K562 (cell line): ENCODE measurements around the gene RPL36AL. TPM values are rescaled to one million over a fixed set of nuclear protein-coding genes. Genes with fewer than 3 reads are reported as not detected.

ENCODE experiments used
- DPF2 ChIP-seq: fragments of 450-650 bp; IDR thresholded peaks from 2 replicates; pipeline ENCODE4 v1.6.1; 2016
- ESRRB ChIP-seq: fragments of 250-450 bp; sonication (Bioruptor Pico); IDR thresholded peaks from 2 replicates; pipeline ENCODE4 v1.5.0; 2020; ENCODE audit warnings: mild to moderate bottlenecking, moderate library complexity, borderline replicate concordance
- HDAC2 ChIP-seq: fragments of 450-650 bp; IDR thresholded peaks from 2 replicates; pipeline ENCODE4 v1.6.1; 2016; ENCODE audit warnings: mild to moderate bottlenecking
- KAT2B ChIP-seq: IDR thresholded peaks from one replicate; pipeline ENCODE4 v1.6.1; 2012; ENCODE audit warnings: low read depth, mild to moderate bottlenecking, control low read depth, inconsistent platforms, low read length, moderate library complexity
- KDM1A ChIP-seq, 2 experiments: fragments of 450-650 bp; IDR thresholded peaks; 2 replicates each; pipeline ENCODE4 v1.6.1; 2016; ENCODE audit warnings: mild to moderate bottlenecking in 2 of 2
- LARP7 ChIP-seq: fragments of 450-650 bp; IDR thresholded peaks from 2 replicates; pipeline ENCODE4 v1.6.1; 2016
- MAFK ChIP-seq: IDR thresholded peaks from 2 replicates; pipeline ENCODE4 v1.6.1; 2011; ENCODE audit warnings: low read length, improper control_type of control experiment
- MEF2D ChIP-seq: conservative IDR thresholded peaks from 2 replicates; pipeline ENCODE4 v1.6.1; 2016; ENCODE audit warnings: low read depth, missing genetic modification characterization, missing compliant biosample characterization
- PML ChIP-seq: IDR thresholded peaks from 2 replicates; pipeline ENCODE4 v1.6.1; 2012; ENCODE audit warnings: low read length, inconsistent platforms
- POU5F1 ChIP-seq: fragments of 150-350 bp; IDR thresholded peaks from 2 replicates; pipeline ENCODE4 v1.6.1; 2014; ENCODE audit warnings: borderline replicate concordance, low read length, low read depth, mild to moderate bottlenecking; ENCODE audit not compliant: partially characterized antibody
- RAD21 ChIP-seq, 2 experiments: fragments of 250-450 bp in 1 of 2; fragments of 450-650 bp in 1 of 2; sonication (Bioruptor Pico) in 1 of 2; formaldehyde crosslinking in 1 of 2; IDR thresholded peaks in 1 of 2; conservative IDR thresholded peaks in 1 of 2; 2 replicates each; pipeline versions ENCODE4 v1.4.0 to v1.8.0; 2020 to 2022; ENCODE audit warnings: mild to moderate bottlenecking in 2 of 2, moderate library complexity in 1 of 2
- SP2 ChIP-seq: IDR thresholded peaks from 2 replicates; pipeline ENCODE4 v1.6.1; 2011; ENCODE audit warnings: mild to moderate bottlenecking, low read depth, low read length, moderate library complexity; ENCODE audit not compliant: poor library complexity, severe bottlenecking; ENCODE audit errors: extremely low read depth
- SRSF7 ChIP-seq: fragments of 200-400 bp; formaldehyde crosslinking; optimal IDR thresholded peaks from 2 replicates; pipeline ENCODE3; 2017; ENCODE audit warnings: mild to moderate bottlenecking, low read depth, low read length
- ZC3H4 ChIP-seq: sonication (generic); formaldehyde crosslinking; IDR thresholded peaks from 2 replicates; pipeline ENCODE4 v1.9.0; 2021; ENCODE audit warnings: missing genetic modification reagents, borderline replicate concordance
- ZC3H8 ChIP-seq: fragments of 450-650 bp; IDR thresholded peaks from 2 replicates; pipeline ENCODE4 v1.6.1; 2017
- ZNF408 ChIP-seq: fragments of 250-450 bp; sonication (Bioruptor Pico); IDR thresholded peaks from 2 replicates; pipeline ENCODE4 v1.4.0; 2020; ENCODE audit warnings: low read depth, mild to moderate bottlenecking, moderate library complexity
- ZNF583 ChIP-seq: fragments of 250-450 bp; sonication (Bioruptor Pico); IDR thresholded peaks from 2 replicates; pipeline ENCODE4 v1.4.0; 2020
- polyA plus RNA-seq, 8 experiments: library from polyadenylated mRNA; depleted of rRNA in 4 of 8; stranded (reverse) in 5 of 8; unstranded in 3 of 8; fragments of >200 nt; fragmentation: Nextera tagmentation in 2 of 8; fragmentation: Illumina TruSeq in 1 of 8; extraction: Ambion mirVana in 2 of 8; extraction: Trizol in 1 of 8; gene quantifications; 2 replicates each; pipeline versions ENCODE4 v1.2.1 to v1.2.3, GENCODE V29; 2011 to 2014; ENCODE audit warnings: inconsistent platforms in 1 of 8, missing spikeins in 1 of 8
- total RNA-seq, 7 experiments: library from RNA; depleted of rRNA in 6 of 7; stranded (reverse); fragments of >200 nt in 6 of 7; fragmentation: Illumina TruSeq in 2 of 7; extraction: Trizol in 2 of 7; gene quantifications; 2 replicates each; pipeline versions ENCODE4 v1.2.1 to v1.2.3, GENCODE V29; 2011 to 2021; ENCODE audit warnings: low replicate concordance in 1 of 7
- TF ChIP-seq, protein P1 (sequence below), 2 experiments: fragments of 450-650 bp in 1 of 2; IDR thresholded peaks; 2 replicates each; pipeline ENCODE4 v1.6.1; 2011 to 2017; ENCODE audit warnings: low read depth in 2 of 2, antibody characterized with exemption in 1 of 2, borderline replicate concordance in 1 of 2, low read length in 1 of 2, mild to moderate bottlenecking in 1 of 2, mixed read lengths in 1 of 2; ENCODE audit not compliant: control insufficient read depth in 1 of 2
- TF ChIP-seq, protein P2 (sequence below): sonication (generic); formaldehyde crosslinking; IDR thresholded peaks from 2 replicates; pipeline ENCODE4 v1.8.0; 2022; ENCODE audit warnings: mild to moderate bottlenecking, missing genetic modification reagents, borderline replicate concordance
- TF ChIP-seq, protein P3 (sequence below): fragments of 450-650 bp; IDR thresholded peaks from 2 replicates; pipeline ENCODE4 v1.7.0; 2016; ENCODE audit warnings: borderline replicate concordance
- TF ChIP-seq, protein P4 (sequence below): sonication (generic); formaldehyde crosslinking; IDR thresholded peaks from 2 replicates; pipeline ENCODE4 v1.9.0; 2022; ENCODE audit warnings: mild to moderate bottlenecking, missing genetic modification reagents

The RPL36AL gene
- total and polyA plus RNA-seq, 9 of the 15 experiments (the other 6 are each of a cell fraction or from before 2014, with no cell fraction given): 146 to 674 (median 360) TPM

DNA sequence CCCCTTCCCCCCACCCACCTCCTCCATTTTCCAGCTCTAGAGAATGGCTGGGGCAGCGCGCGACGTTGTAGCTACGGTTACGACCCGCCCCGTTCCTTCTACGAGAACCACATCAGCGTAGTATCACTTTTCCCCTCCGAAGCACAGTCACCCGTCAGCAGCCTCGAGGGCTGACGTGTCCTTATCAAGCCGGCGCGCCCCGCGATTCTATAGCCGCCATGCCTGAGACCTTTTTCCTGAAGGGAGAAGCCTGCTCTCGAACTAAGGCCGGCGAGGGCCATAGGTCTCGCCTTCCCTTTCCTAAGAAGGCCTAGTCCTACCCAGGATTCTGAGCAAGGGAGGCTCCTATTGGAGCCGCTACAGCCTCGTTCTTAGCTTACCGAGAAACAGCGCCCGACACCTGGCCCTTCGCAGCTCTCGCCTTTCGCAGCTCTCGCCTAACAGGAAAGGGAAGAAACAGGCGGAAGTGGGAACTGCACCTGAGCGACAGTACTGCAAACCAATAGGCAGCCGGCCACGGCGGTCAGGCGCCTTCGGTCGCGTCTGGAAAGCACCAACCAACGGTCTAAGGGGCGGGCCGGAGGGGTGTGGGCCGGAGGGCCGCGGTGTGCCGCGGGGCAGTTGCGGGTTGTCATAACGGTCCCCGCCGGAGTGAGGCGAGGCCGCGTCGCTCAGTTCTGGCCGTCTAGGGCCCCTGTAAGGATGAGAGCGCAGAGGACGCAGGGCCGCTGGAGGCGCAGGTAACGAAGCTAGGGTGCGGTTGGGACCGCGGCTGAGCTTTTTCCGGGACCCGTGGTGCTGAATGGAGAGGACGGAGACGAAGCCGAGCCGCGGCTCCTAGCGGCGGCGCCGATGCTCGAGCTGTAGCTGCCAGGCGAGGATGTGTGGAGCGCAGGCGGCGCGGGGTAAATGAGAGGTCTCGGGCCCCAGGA lies at the start of gene RPL36AL, which contains the start of gene MGAT2 (continued):
- TF ChIP-seq, protein P1, sequence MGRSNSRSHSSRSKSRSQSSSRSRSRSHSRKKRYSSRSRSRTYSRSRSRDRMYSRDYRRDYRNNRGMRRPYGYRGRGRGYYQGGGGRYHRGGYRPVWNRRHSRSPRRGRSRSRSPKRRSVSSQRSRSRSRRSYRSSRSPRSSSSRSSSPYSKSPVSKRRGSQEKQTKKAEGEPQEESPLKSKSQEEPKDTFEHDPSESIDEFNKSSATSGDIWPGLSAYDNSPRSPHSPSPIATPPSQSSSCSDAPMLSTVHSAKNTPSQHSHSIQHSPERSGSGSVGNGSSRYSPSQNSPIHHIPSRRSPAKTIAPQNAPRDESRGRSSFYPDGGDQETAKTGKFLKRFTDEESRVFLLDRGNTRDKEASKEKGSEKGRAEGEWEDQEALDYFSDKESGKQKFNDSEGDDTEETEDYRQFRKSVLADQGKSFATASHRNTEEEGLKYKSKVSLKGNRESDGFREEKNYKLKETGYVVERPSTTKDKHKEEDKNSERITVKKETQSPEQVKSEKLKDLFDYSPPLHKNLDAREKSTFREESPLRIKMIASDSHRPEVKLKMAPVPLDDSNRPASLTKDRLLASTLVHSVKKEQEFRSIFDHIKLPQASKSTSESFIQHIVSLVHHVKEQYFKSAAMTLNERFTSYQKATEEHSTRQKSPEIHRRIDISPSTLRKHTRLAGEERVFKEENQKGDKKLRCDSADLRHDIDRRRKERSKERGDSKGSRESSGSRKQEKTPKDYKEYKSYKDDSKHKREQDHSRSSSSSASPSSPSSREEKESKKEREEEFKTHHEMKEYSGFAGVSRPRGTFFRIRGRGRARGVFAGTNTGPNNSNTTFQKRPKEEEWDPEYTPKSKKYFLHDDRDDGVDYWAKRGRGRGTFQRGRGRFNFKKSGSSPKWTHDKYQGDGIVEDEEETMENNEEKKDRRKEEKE (IDR thresholded peaks at IDR 0.05; ENCODE audit: borderline replicate concordance in 1 of 2, control insufficient read depth in 1 of 2, low read depth in 2 of 2, low read length in 1 of 2): no peak
- peak; percentile 69 for TF ChIP-seq PML
- no peak for TF ChIP-seq HDAC2
- TF ChIP-seq, protein P2, sequence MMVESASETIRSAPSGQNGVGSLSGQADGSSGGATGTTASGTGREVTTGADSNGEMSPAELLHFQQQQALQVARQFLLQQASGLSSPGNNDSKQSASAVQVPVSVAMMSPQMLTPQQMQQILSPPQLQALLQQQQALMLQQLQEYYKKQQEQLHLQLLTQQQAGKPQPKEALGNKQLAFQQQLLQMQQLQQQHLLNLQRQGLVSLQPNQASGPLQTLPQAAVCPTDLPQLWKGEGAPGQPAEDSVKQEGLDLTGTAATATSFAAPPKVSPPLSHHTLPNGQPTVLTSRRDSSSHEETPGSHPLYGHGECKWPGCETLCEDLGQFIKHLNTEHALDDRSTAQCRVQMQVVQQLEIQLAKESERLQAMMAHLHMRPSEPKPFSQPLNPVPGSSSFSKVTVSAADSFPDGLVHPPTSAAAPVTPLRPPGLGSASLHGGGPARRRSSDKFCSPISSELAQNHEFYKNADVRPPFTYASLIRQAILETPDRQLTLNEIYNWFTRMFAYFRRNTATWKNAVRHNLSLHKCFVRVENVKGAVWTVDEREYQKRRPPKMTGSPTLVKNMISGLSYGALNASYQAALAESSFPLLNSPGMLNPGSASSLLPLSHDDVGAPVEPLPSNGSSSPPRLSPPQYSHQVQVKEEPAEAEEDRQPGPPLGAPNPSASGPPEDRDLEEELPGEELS (CRISPR knock-in tag): no peak
- no peak for TF ChIP-seq DPF2
- TF ChIP-seq MAFK: no peak
- TF ChIP-seq RAD21 (CRISPR knock-in tag; conservative IDR thresholded peaks at IDR 0.05 in 1 of 2, IDR thresholded peaks at IDR 0.05 in 1 of 2): 0 out of 4 replicates have a peak, but pooled peaks of 1 of the 2 experiments have one; percentile 5
- TF ChIP-seq POU5F1: no peak
- TF ChIP-seq ZC3H8: no peak
- TF ChIP-seq ZNF583: no peak
- TF ChIP-seq, protein P3, sequence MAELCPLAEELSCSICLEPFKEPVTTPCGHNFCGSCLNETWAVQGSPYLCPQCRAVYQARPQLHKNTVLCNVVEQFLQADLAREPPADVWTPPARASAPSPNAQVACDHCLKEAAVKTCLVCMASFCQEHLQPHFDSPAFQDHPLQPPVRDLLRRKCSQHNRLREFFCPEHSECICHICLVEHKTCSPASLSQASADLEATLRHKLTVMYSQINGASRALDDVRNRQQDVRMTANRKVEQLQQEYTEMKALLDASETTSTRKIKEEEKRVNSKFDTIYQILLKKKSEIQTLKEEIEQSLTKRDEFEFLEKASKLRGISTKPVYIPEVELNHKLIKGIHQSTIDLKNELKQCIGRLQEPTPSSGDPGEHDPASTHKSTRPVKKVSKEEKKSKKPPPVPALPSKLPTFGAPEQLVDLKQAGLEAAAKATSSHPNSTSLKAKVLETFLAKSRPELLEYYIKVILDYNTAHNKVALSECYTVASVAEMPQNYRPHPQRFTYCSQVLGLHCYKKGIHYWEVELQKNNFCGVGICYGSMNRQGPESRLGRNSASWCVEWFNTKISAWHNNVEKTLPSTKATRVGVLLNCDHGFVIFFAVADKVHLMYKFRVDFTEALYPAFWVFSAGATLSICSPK: no peak
- no peak for TF ChIP-seq KAT2B
- peak; percentile 73 for TF ChIP-seq SP2
- TF ChIP-seq MEF2D: 0 out of 2 replicates have a peak, but pooled peaks have one; percentile 23
- TF ChIP-seq, protein P4, sequence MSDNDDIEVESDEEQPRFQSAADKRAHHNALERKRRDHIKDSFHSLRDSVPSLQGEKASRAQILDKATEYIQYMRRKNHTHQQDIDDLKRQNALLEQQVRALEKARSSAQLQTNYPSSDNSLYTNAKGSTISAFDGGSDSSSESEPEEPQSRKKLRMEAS (CRISPR knock-in tag): no peak
- no peak for TF ChIP-seq SRSF7
- TF ChIP-seq ZNF408 (CRISPR knock-in tag): no peak
- no peak for TF ChIP-seq ZC3H4 (CRISPR knock-in tag)
- TF ChIP-seq ESRRB: no peak
- no peak for TF ChIP-seq KDM1A (IDR thresholded peaks at IDR 0.05)
- no peak for TF ChIP-seq LARP7
